ENCODE data around the gene LNX1. TPM values are rescaled to one million over a fixed set of nuclear protein-coding genes. Genes with fewer than 3 reads are reported as not detected.

The LNX1 gene
- total and polyA plus RNA-seq, 2 of the 13 experiments (the other 11 are each of a cell fraction or from before 2014, with no cell fraction given), result 0.49 TPM

DNA sequence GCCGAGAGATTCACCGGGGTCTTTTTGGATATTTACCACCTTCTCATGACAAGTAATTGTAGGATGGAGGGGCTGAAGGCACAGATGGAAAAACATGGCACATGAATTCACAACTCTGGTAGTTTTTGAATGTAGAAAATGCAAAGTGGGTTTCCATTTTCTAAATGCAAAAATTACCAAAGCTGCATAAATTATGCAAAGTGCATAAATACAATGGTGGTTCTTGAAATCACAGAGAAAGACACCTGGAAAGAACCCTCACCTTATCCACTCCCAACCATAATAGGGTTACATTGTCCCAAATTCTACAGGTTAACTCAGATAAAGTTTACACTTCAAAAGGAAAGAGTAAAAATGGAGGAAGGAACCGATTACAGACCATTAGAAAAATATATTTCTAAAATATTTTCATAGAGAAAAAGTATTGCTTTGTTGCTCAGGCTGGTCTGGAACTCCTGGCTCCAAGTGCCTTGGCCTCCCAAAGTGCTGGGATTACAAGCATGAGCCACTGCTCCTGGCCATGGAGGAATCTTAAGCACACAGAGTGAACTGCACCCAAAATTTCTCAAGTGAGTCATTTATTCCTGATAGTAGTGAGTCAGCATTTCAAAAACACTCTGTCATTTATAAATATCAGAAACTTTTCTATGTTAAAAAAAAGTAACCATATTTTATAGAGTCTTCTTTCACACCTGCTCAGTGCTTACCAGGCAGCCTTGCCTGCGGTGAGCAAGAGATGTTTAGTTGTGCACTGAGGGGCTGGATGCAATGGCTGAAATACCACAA, 112.4 kb downstream of the LNX1 start:
- no peak for TF ChIP-seq AHR (CRISPR knock-in tag; IDR thresholded peaks at IDR 0.05)
- TF ChIP-seq ZNF460 (CRISPR knock-in tag; IDR thresholded peaks at IDR 0.05; ENCODE audit: borderline replicate concordance), result no peak
- no peak for TF ChIP-seq ZNF775 (CRISPR knock-in tag; IDR thresholded peaks at IDR 0.05; ENCODE audit: borderline replicate concordance)
- no peak for TF ChIP-seq ARNTL (CRISPR knock-in tag; IDR thresholded peaks at IDR 0.05)
- TF ChIP-seq ZBTB42 (CRISPR knock-in tag; IDR thresholded peaks at IDR 0.05), result no peak
- no peak for TF ChIP-seq DNMT1 (CRISPR knock-in tag; IDR thresholded peaks at IDR 0.05)
- TF ChIP-seq RAD51 (IDR thresholded peaks at IDR 0.05; ENCODE audit: borderline replicate concordance), result no peak
- no peak for TF ChIP-seq CBX5 (CRISPR knock-in tag; IDR thresholded peaks at IDR 0.05; ENCODE audit: borderline replicate concordance)
- no peak for TF ChIP-seq FOSL2 (CRISPR knock-in tag; IDR thresholded peaks at IDR 0.05)
- TF ChIP-seq, protein P1, sequence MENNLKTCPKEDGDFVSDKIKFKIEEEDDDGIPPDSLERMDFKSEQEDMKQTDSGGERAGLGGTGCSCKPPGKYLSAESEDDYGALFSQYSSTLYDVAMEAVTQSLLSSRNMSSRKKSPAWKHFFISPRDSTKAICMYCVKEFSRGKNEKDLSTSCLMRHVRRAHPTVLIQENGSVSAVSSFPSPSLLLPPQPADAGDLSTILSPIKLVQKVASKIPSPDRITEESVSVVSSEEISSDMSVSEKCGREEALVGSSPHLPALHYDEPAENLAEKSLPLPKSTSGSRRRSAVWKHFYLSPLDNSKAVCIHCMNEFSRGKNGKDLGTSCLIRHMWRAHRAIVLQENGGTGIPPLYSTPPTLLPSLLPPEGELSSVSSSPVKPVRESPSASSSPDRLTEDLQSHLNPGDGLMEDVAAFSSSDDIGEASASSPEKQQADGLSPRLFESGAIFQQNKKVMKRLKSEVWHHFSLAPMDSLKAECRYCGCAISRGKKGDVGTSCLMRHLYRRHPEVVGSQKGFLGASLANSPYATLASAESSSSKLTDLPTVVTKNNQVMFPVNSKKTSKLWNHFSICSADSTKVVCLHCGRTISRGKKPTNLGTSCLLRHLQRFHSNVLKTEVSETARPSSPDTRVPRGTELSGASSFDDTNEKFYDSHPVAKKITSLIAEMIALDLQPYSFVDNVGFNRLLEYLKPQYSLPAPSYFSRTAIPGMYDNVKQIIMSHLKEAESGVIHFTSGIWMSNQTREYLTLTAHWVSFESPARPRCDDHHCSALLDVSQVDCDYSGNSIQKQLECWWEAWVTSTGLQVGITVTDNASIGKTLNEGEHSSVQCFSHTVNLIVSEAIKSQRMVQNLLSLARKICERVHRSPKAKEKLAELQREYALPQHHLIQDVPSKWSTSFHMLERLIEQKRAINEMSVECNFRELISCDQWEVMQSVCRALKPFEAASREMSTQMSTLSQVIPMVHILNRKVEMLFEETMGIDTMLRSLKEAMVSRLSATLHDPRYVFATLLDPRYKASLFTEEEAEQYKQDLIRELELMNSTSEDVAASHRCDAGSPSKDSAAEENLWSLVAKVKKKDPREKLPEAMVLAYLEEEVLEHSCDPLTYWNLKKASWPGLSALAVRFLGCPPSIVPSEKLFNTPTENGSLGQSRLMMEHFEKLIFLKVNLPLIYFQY (CRISPR knock-in tag; IDR thresholded peaks at IDR 0.05; ENCODE audit: borderline replicate concordance), result no peak
- no peak for TF ChIP-seq MYNN (CRISPR knock-in tag; IDR thresholded peaks at IDR 0.05; ENCODE audit: low read depth)
- TF ChIP-seq PAF1 (CRISPR knock-in tag; IDR thresholded peaks at IDR 0.05), result no peak
- no peak for TF ChIP-seq SNAPC2 (CRISPR knock-in tag; IDR thresholded peaks at IDR 0.05)
- TF ChIP-seq DMAP1 (CRISPR knock-in tag; IDR thresholded peaks at IDR 0.05), result no peak
- TF ChIP-seq DR1 (CRISPR knock-in tag; IDR thresholded peaks at IDR 0.05), result no peak
- POLR2A ChIA-PET, result no interaction called here
- no TSS peak for BruUV-seq (replicated peaks)

More for the DNA sequence above, 112.4 kb downstream of the LNX1 start:
- no peak overlapping the region for H2AFZ ChIP-seq (ENCODE audit: low read length)
- ATAC-seq (no peak), FAIRE-seq (no peak), DNase-seq (ENCODE audit: low spot score) (no peak)
- H3K36me3 ChIP-seq (replicated peaks in 1 of 2; ENCODE audit: control insufficient read depth in 1 of 2, insufficient read depth in 2 of 2, low read length in 2 of 2), result no peaks in the 10 kb centered on the region
- no peaks in the 10 kb centered on the region for H4K20me1 ChIP-seq (ENCODE audit: insufficient read depth, low read length)
- H3K9me3 ChIP-seq (ENCODE audit: low read length), result no peaks in the 10 kb centered on the region
- in situ Hi-C loops (cut with HindIII; ENCODE audit: extremely low pct_ligation_motif_present, low pct_unique_long_range_greater_than_20kb) (loop anchor here (25.0 kb wide), 1 partner anchor 758 kb away; the partner anchor contains the start of gene PDGFRA), intact Hi-C loops (cut with micrococcal nuclease; ENCODE audit: unreplicated experiment) (no loop called here)
- no peaks in the 10 kb centered on the region for H3K79me2 ChIP-seq (ENCODE audit: insufficient read depth, low read length)
- H3K4me2 ChIP-seq (ENCODE audit: low read depth, low read length), result no peak overlapping the region
- no peak overlapping the region for H3K27ac ChIP-seq (ENCODE audit: extremely low read length, insufficient read depth, low read length)
- H3K27me3 ChIP-seq (ENCODE audit: control insufficient read depth in 1 of 2, insufficient read depth in 2 of 2, low read length in 2 of 2), result peaks cover 0 to 4% of the 10 kb centered on the region in 2 experiments; a peak in 1 of 5 replicates
- no peak overlapping the region for H3K4me3 ChIP-seq (replicated peaks in 1 of 3; ENCODE audit: insufficient read depth in 1 of 3, low read depth in 2 of 3, low read length in 3 of 3)
- peaks cover 11% of the 10 kb centered on the region for H3K4me1 ChIP-seq (ENCODE audit: insufficient read depth, low read length)
- WGBS (ENCODE audit: low lambda C conversion rate), result 73% methylated on average over 4 of the region's 4 CpGs
- CTCF ChIA-PET (ENCODE audit: low intra/inter-chr PET ratio, low total read pairs), result no interaction called here
- H3K9ac ChIP-seq (ENCODE audit: insufficient read depth, low read depth, low read length), result no peak overlapping the region

Data from HepG2 (cell line).